Gastrocnemius medialis (tissue), 4 donors: ENCODE data around the gene ROR1. TPM values are rescaled to one million over a fixed set of nuclear protein-coding genes. Genes with fewer than 3 reads are reported as not detected.

Experiments
- ATAC-seq, 2 donors: fragments of 150-250 bp; one replicate each; pipeline ENCODE4 v1.9.1; 2016
- DNase-seq, 2 donors: peaks; one replicate each; pipeline ENCODE4 v3.0.0-alpha.2; 2019
- H3K27ac ChIP-seq, 4 donors: fragments of 200-600 bp; sonication (generic); 1 replicate in 1 of 4; 2 replicates in 3 of 4; pipeline ENCODE4 v1.5.1; 2016 to 2018; ENCODE audit warnings: mild to moderate bottlenecking in 2 of 4, moderate library complexity in 1 of 4
- H3K27me3 ChIP-seq, 3 donors: fragments of 200-600 bp; sonication (generic) in 2 of 3; 1 replicate in 1 of 3; 2 replicates in 2 of 3; pipeline versions ENCODE4 v1.5.1 to v1.6.0; 2016 to 2019; ENCODE audit warnings: mild to moderate bottlenecking in 1 of 3, moderate library complexity in 1 of 3
- H3K36me3 ChIP-seq, 2 donors: fragments of 200-600 bp; sonication (generic) in 1 of 2; one replicate each; pipeline ENCODE4 v1.5.1; 2017 to 2018
- H3K4me1 ChIP-seq, 2 donors: fragments of 200-600 bp; sonication (generic) in 1 of 2; one replicate each; pipeline ENCODE4 v1.5.1; 2016 to 2017; ENCODE audit warnings: mild to moderate bottlenecking in 2 of 2
- H3K4me3 ChIP-seq, 4 donors: fragments of 200-600 bp; sonication (generic) in 3 of 4; 1 replicate in 1 of 4; 2 replicates in 3 of 4; pipeline ENCODE4 v1.5.1; 2016 to 2019; ENCODE audit warnings: mild to moderate bottlenecking in 2 of 4
- H3K9me3 ChIP-seq, 3 donors: fragments of 200-600 bp; sonication (generic) in 2 of 3; 1 replicate in 1 of 3; 2 replicates in 2 of 3; pipeline ENCODE4 v1.5.1; 2016 to 2019
- CTCF ChIP-seq, 5 experiments: fragments of 450-650 bp in 3 of 5; fragments of 200-600 bp in 2 of 5; sonication (generic) in 2 of 5; IDR thresholded peaks in 4 of 5; conservative IDR thresholded peaks in 1 of 5; 1 replicate in 4 of 5; 2 replicates in 1 of 5; pipeline ENCODE4 v1.5.1; 2016 to 2019; ENCODE audit warnings: antibody characterized with exemption in 5 of 5, mild to moderate bottlenecking in 3 of 5, moderate library complexity in 3 of 5
- POLR2A ChIP-seq, 2 donors: fragments of 450-650 bp; IDR thresholded peaks; one replicate each; pipeline ENCODE4 v1.6.1; 2017; ENCODE audit warnings: antibody characterized with exemption in 2 of 2, mild to moderate bottlenecking in 2 of 2, moderate library complexity in 2 of 2
- in situ Hi-C, 4 donors: fragments of 200-750 bp; cut with MboI; loops; one replicate each; pipeline versions ENCODE4 v1.15.0 to v1.8.0; 2017; ENCODE audit warnings: low sequenced_read_pairs in 4 of 4
- intact Hi-C: fragments of 100-400 bp; cut with DNase I; formaldehyde crosslinking; loops from one replicate; pipeline ENCODE4 v1.15.1; 2023; ENCODE audit warnings: low total_unique reads
- total RNA-seq, 4 donors: library from RNA; depleted of rRNA; stranded (reverse); fragments of >200 nt; gene quantifications; one replicate each; pipeline versions ENCODE4 v1.1.0 to v1.2.3, GENCODE V29; 2016

ROR1 gene
- total RNA-seq, 4 donors from 2014 or later, result 2.5 to 4.3 (median 3.6) TPM

GRCh38 chr1:63856924-63857323 is 83.1 kb downstream of the ROR1 start:
- H3K27ac ChIP-seq, result no peak overlapping the region
- no peak for DNase-seq
- peaks cover 0 to 5% of the 10 kb centered on the region in 2 donors for H3K4me1 ChIP-seq
- H3K36me3 ChIP-seq, result no peaks in the 10 kb centered on the region
- H3K9me3 ChIP-seq, result no peaks in the 10 kb centered on the region
- H3K27me3 ChIP-seq, result no peaks in the 10 kb centered on the region
- in situ Hi-C loops (no loop called here), intact Hi-C loops (no loop called here)
- TF ChIP-seq POLR2A (IDR thresholded peaks at IDR 0.05) (no peak), CTCF (IDR thresholded peaks at IDR 0.05 in 4 of 5, conservative IDR thresholded peaks at IDR 0.05 in 1 of 5) (no peak)
- ATAC-seq, result no peak
- H3K4me3 ChIP-seq, result no peak overlapping the region

GRCh38 chr1:63857478-63857877 is 83.7 kb downstream of the ROR1 start:
- Histone ChIP-seq H3K4me3 (no peak overlapping the region), H3K9me3 (no peaks in the 10 kb centered on the region), H3K36me3 (no peaks in the 10 kb centered on the region), H3K27ac (no peak overlapping the region), H3K4me1 (peaks cover 0 to 5% of the 10 kb centered on the region in 2 donors), H3K27me3 (no peaks in the 10 kb centered on the region)
- intact Hi-C loops, result no loop called here
- TF ChIP-seq CTCF (IDR thresholded peaks at IDR 0.05 in 4 of 5, conservative IDR thresholded peaks at IDR 0.05 in 1 of 5), result no peak
- TF ChIP-seq POLR2A (IDR thresholded peaks at IDR 0.05), result no peak
- no peak for DNase-seq
- in situ Hi-C loops, result no loop called here
- ATAC-seq, result no peak

GRCh38 chr1:63858153-63858552 is 84.3 kb downstream of the ROR1 start:
- TF ChIP-seq CTCF (IDR thresholded peaks at IDR 0.05 in 4 of 5, conservative IDR thresholded peaks at IDR 0.05 in 1 of 5) (no peak), POLR2A (IDR thresholded peaks at IDR 0.05) (no peak)
- Histone ChIP-seq H3K27me3 (no peaks in the 10 kb centered on the region), H3K36me3 (no peaks in the 10 kb centered on the region), H3K4me3 (no peak overlapping the region), H3K27ac (no peak overlapping the region), H3K9me3 (no peaks in the 10 kb centered on the region), H3K4me1 (peaks cover 0 to 5% of the 10 kb centered on the region in 2 donors)
- DNase-seq, result no peak
- in situ Hi-C loops (no loop called here), intact Hi-C loops (no loop called here)
- no peak for ATAC-seq

GRCh38 chr1:63859480-63860275 is 85.9 kb downstream of the ROR1 start:
- intact Hi-C loops, result no loop called here
- H3K27me3 ChIP-seq, result no peaks in the 10 kb centered on the region
- H3K27ac ChIP-seq, result no peak overlapping the region
- DNase-seq (no peak), ATAC-seq (no peak)
- no peaks in the 10 kb centered on the region for H3K36me3 ChIP-seq
- in situ Hi-C loops, result no loop called here
- H3K4me3 ChIP-seq, result no peak overlapping the region
- H3K4me1 ChIP-seq, result peaks cover 0 to 5% of the 10 kb centered on the region in 2 donors
- TF ChIP-seq CTCF (IDR thresholded peaks at IDR 0.05 in 4 of 5, conservative IDR thresholded peaks at IDR 0.05 in 1 of 5) (no peak), POLR2A (IDR thresholded peaks at IDR 0.05) (no peak)
- no peaks in the 10 kb centered on the region for H3K9me3 ChIP-seq
